ENCODE data around the gene HOXD12. TPM values are rescaled to one million over a fixed set of nuclear protein-coding genes. Genes with fewer than 3 reads are reported as not detected.

Gene HOXD12
- total RNA-seq, 2 experiments from 2014 or later: not detected

DNA sequence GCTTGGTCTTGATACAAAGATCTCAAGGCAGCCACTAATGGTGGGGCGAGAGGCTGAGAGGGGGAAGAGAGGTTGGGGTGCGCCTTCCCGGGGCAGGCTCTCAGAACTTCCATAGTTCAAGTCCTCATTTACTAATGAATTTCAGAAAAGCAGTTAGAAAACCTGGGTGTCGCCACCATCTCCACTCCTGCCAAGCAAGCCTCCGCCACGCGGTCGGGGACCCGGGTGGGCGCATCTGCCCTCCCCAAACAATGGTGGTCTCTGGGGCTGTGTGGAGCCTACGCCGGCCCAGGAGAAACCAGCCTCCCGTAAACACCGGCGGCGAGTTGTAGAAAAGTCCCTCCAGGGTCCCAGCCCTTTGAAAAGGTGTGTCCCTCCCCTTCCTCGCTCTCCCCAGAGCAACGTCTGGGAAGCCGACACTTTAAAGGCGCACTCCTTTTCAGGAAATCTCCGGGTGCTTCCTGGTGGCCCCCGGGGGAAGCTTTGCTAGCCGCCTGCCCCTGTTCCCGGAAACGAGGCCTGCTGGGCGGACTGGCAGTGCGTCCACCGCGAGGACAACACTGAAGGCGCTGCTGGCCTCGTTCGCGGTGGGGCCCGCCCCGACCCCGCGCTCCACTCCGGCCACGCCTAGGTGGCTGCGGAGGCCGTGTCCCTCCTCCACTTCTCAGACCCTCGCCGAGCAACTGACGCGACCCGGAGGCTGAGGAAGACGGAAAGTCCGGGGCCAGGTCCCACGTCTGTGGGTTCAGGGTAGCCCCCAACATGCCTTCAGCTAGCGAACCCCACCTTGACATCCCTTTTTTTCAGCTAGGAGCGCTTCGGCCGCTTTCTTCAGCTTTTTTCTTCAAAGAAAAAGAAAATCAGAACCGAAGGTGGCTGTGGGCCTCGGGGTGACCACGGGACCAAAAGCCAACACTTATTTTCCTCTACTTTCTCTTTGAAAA, 32.7 kb upstream of the HOXD12 start:
- H3K4me1 Mint-ChIP-seq (ENCODE audit: low read depth): peaks cover 6% of the 10 kb centered on the region
- Histone ChIP-seq H3K9me3 (ENCODE audit: control insufficient read depth in 1 of 2, insufficient read depth in 1 of 2, low read length in 2 of 2) (peaks cover 0 to 39% of the 10 kb centered on the region in 2 experiments), H3K4me3 (ENCODE audit: low read length) (no peak overlapping the region), H3K4me1 (ENCODE audit: insufficient read depth, low read length) (peaks cover 21% of the 10 kb centered on the region), H3K36me3 (ENCODE audit: insufficient read depth, low read length) (no peaks in the 10 kb centered on the region), H3K27me3 (ENCODE audit: control insufficient read depth in 1 of 2, insufficient read depth in 2 of 2, low read length in 2 of 2) (peaks cover 60 to 82% of the 10 kb centered on the region in 2 experiments), H3K27ac (ENCODE audit: low read depth in 1 of 2, low read length in 2 of 2) (no peak overlapping the region)
- no peaks in the 10 kb centered on the region for H3K36me3 Mint-ChIP-seq (ENCODE audit: low read depth)
- ATAC-seq (ENCODE audit: poor library complexity) (no peak), DNase-seq (no peak)
- ChIA-PET CTCF (no interaction called here), POLR2A (no interaction called here)
- no peaks in the 10 kb centered on the region for H3K9me3 Mint-ChIP-seq
- H3K4me3 Mint-ChIP-seq: no peak overlapping the region
- H3K27ac Mint-ChIP-seq: no peak overlapping the region
- intact Hi-C loops (cut with DNase I, micrococcal nuclease): no loop called here
- TF ChIP-seq, protein P1, sequence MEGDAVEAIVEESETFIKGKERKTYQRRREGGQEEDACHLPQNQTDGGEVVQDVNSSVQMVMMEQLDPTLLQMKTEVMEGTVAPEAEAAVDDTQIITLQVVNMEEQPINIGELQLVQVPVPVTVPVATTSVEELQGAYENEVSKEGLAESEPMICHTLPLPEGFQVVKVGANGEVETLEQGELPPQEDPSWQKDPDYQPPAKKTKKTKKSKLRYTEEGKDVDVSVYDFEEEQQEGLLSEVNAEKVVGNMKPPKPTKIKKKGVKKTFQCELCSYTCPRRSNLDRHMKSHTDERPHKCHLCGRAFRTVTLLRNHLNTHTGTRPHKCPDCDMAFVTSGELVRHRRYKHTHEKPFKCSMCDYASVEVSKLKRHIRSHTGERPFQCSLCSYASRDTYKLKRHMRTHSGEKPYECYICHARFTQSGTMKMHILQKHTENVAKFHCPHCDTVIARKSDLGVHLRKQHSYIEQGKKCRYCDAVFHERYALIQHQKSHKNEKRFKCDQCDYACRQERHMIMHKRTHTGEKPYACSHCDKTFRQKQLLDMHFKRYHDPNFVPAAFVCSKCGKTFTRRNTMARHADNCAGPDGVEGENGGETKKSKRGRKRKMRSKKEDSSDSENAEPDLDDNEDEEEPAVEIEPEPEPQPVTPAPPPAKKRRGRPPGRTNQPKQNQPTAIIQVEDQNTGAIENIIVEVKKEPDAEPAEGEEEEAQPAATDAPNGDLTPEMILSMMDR (IDR thresholded peaks at IDR 0.05): no peak
- H3K27me3 Mint-ChIP-seq: peaks cover 91% of the 10 kb centered on the region

DNA sequence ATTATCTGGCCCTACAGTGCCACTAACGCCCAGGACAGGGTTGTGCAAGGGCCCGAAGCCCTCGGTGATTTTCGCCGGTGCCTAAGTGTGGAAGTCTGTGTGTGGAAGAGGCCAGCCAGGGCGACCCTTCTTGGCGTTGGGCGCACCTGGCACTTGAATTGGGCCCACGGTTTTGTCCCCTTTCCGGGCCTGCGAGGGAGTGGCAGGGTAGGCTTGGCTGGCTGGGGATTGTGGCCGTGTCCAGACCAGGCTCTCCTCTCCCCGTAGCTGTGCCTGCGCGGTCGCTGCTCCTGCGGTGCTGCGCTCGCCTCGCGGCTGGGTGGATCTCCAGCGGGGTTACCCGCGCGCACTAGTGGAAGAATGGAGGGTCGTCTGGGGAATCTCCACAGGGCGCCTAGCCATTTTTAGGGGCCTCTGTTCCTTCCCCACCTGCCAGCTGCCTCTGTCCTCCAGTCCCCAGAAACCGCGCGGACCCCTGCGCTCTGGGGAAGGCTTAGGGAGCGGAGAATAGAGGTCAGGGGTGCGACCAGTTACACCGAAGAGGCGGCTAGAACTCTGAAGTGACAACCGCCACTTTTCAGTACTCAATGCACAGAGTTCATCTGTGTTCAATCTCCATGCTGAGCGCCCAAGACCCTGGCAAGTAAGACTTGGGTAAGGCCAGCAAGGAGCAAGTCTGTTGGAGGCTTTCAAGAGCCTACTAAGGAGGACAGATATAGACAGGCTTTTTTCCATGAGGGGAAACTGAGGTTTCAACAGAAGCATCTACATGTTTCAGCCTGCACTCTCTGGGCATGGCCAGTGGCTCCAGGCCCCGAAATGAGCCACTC, 31.8 kb upstream of the HOXD12 start:
- H3K27me3 ChIP-seq (ENCODE audit: control insufficient read depth in 1 of 2, insufficient read depth in 2 of 2, low read length in 2 of 2): peaks cover 66 to 83% of the 10 kb centered on the region in 2 experiments
- peaks cover 23% of the 10 kb centered on the region for H3K4me1 ChIP-seq (ENCODE audit: insufficient read depth, low read length)
- Mint-ChIP-seq H3K4me1 (ENCODE audit: low read depth) (peaks cover 6% of the 10 kb centered on the region), H3K4me3 (no peak overlapping the region), H3K9me3 (no peaks in the 10 kb centered on the region), H3K27me3 (peaks cover 91% of the 10 kb centered on the region), H3K27ac (no peak overlapping the region), H3K36me3 (ENCODE audit: low read depth) (no peaks in the 10 kb centered on the region)
- TF ChIP-seq, protein P1 (IDR thresholded peaks at IDR 0.05): no peak
- no peak overlapping the region for H3K4me3 ChIP-seq (ENCODE audit: low read length)
- intact Hi-C loops (cut with DNase I, micrococcal nuclease): no loop called here
- peaks cover 0 to 44% of the 10 kb centered on the region in 2 experiments for H3K9me3 ChIP-seq (ENCODE audit: control insufficient read depth in 1 of 2, insufficient read depth in 1 of 2, low read length in 2 of 2)
- no peak for ATAC-seq (ENCODE audit: poor library complexity)
- DNase-seq: no peak
- POLR2A ChIA-PET: no interaction called here
- no peak overlapping the region for H3K27ac ChIP-seq (ENCODE audit: low read depth in 1 of 2, low read length in 2 of 2)
- H3K36me3 ChIP-seq (ENCODE audit: insufficient read depth, low read length): no peaks in the 10 kb centered on the region
- CTCF ChIA-PET: no interaction called here

DNA sequence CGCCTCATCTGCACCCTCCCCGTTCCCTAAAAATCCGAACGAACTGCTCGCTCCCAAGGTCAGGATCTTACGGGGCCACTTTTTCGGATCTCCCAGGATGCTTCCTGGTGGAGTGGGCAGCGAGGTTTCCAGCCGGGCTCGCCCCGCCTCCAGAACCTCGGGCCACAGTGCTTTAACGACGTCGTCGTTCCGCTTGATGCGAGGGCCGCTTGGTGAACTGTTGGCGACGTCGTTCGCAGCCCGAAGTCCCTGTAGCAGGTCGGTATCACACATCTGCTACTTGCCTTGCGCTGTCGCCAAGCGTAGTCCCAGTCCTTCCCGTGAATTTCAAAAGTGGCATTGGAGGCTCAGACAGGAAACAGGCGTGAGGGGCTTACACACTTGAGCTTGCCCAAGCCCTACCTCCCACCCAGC, 31.2 kb upstream of the HOXD12 start:
- CTCF ChIA-PET: no interaction called here
- H3K4me3 Mint-ChIP-seq: no peak overlapping the region

More for the DNA sequence above, 31.2 kb upstream of the HOXD12 start:
- peaks cover 94% of the 10 kb centered on the region for H3K27me3 Mint-ChIP-seq
- TF ChIP-seq, protein P1 (IDR thresholded peaks at IDR 0.05): no peak
- Histone ChIP-seq H3K9me3 (ENCODE audit: control insufficient read depth in 1 of 2, insufficient read depth in 1 of 2, low read length in 2 of 2) (peaks cover 0 to 48% of the 10 kb centered on the region in 2 experiments), H3K27me3 (ENCODE audit: control insufficient read depth in 1 of 2, insufficient read depth in 2 of 2, low read length in 2 of 2) (peaks cover 72 to 84% of the 10 kb centered on the region in 2 experiments), H3K27ac (ENCODE audit: low read depth in 1 of 2, low read length in 2 of 2) (no peak overlapping the region), H3K4me1 (ENCODE audit: insufficient read depth, low read length) (peaks cover 23% of the 10 kb centered on the region), H3K36me3 (ENCODE audit: insufficient read depth, low read length) (no peaks in the 10 kb centered on the region), H3K4me3 (ENCODE audit: low read length) (no peak overlapping the region)
- H3K9me3 Mint-ChIP-seq: no peaks in the 10 kb centered on the region
- POLR2A ChIA-PET: no interaction called here
- no peak overlapping the region for H3K27ac Mint-ChIP-seq
- intact Hi-C loops (cut with DNase I, micrococcal nuclease): no loop called here
- H3K4me1 Mint-ChIP-seq (ENCODE audit: low read depth): peaks cover 6% of the 10 kb centered on the region
- H3K36me3 Mint-ChIP-seq (ENCODE audit: low read depth): no peaks in the 10 kb centered on the region
- ATAC-seq (ENCODE audit: poor library complexity): no peak
- no peak for DNase-seq

All from CD4-positive, alpha-beta T cell (primary cell).